Measurements from ENCODE around the gene NCAPD3.

GRCh38 chr11:134199531-134199930 lies 24.2 kb downstream of the NCAPD3 start:
- TF ChIP-seq CTCF (conservative IDR thresholded peaks at IDR 0.05; ENCODE audit: low read depth, low read length) (no peak), EZH2phosphoT487 (IDR thresholded peaks at IDR 0.05; ENCODE audit: borderline replicate concordance, low read length) (no peak), EZH2 (IDR thresholded peaks at IDR 0.05; ENCODE audit: low read length, unreplicated experiment) (no peak)

Measured in PC-3 (cell line).